Jurkat, Clone E6-1 (cell line): Measurements from ENCODE around the gene ZBTB11.
"Not testable (repeated sequence)": the region's sequence is repeated elsewhere in the genome, so short reads cannot be mapped to it uniquely, and the experiment has no call there.

Experiments
- DNase-seq: peaks from one replicate; pipeline ENCODE4 v3.0.0-alpha.2; 2011; ENCODE audit warnings: low read depth, low spot score
- H3K4me3 ChIP-seq: 2 replicates; pipeline ENCODE4 v1.5.1; 2011; ENCODE audit warnings: mild to moderate bottlenecking, low read length, control low read depth, moderate library complexity

ZBTB11 gene

GRCh38 chr3:101691685-101692671 lies 15.0 kb upstream of the ZBTB11 start:
- H3K4me3 ChIP-seq, DNase-seq: not testable (repeated sequence)

- no peak for DNase-seq
- no peak overlapping the region for H3K4me3 ChIP-seq
Measured at GRCh38 chr3:101690972-101691371, 14.0 kb upstream of the ZBTB11 start.

GRCh38 chr3:101689286-101689685 lies 12.4 kb upstream of the ZBTB11 start:
- H3K4me3 ChIP-seq = no peak overlapping the region
- no peak for DNase-seq

- peak overlapping the region; percentile 98 for H3K4me3 ChIP-seq
- no peak for DNase-seq
Measured at GRCh38 chr3:101687142-101687931, 10.4 kb upstream of the ZBTB11 start.

- no peak for DNase-seq
- peak overlapping the region; percentile 98 for H3K4me3 ChIP-seq
Measured at GRCh38 chr3:101685870-101686307, 9.0 kb upstream of the ZBTB11 start.

GRCh38 chr3:101685050-101685400 lies 8.1 kb upstream of the ZBTB11 start:
- DNase-seq = no peak
- H3K4me3 ChIP-seq = peak overlapping the region; percentile 98

GRCh38 chr3:101680466-101680865 lies 3.5 kb upstream of the ZBTB11 start:
- no peak for DNase-seq
- no peak overlapping the region for H3K4me3 ChIP-seq

GRCh38 chr3:101678837-101679236 lies 1.9 kb upstream of the ZBTB11 start:
- not testable (repeated sequence) for H3K4me3 ChIP-seq, DNase-seq

- DNase-seq = no peak
- peak overlapping the region; percentile 93 for H3K4me3 ChIP-seq
Measured at GRCh38 chr3:101677436-101678286, 729 bp upstream of the ZBTB11 start.

- peak; percentile 91 for DNase-seq
- H3K4me3 ChIP-seq = peak overlapping the region; percentile 93
Measured at GRCh38 chr3:101676216-101676764, 642 bp downstream of the ZBTB11 start.

GRCh38 chr3:101675709-101676215 lies 1.2 kb downstream of the ZBTB11 start:
- H3K4me3 ChIP-seq = peak overlapping the region; percentile 93
- DNase-seq = no peak

- H3K4me3 ChIP-seq = no peak overlapping the region
Measured at GRCh38 chr3:101674518-101674917, 2.4 kb downstream of the ZBTB11 start.

GRCh38 chr3:101673953-101674352 lies 3.0 kb downstream of the ZBTB11 start:
- no peak for DNase-seq
- H3K4me3 ChIP-seq = no peak overlapping the region

More at GRCh38 chr3:101674518-101674917, 2.4 kb downstream of the ZBTB11 start:
- no peak for DNase-seq

- DNase-seq = no peak
- H3K4me3 ChIP-seq = no peak overlapping the region
Measured at GRCh38 chr3:101671014-101671413, 5.9 kb downstream of the ZBTB11 start.

- no peak overlapping the region for H3K4me3 ChIP-seq
- no peak for DNase-seq
Measured at GRCh38 chr3:101667844-101668243, 9.1 kb downstream of the ZBTB11 start.

GRCh38 chr3:101667331-101667730 lies 9.6 kb downstream of the ZBTB11 start:
- H3K4me3 ChIP-seq = no peak overlapping the region

GRCh38 chr3:101665851-101666250 lies 11.1 kb downstream of the ZBTB11 start:
- no peak for DNase-seq
- no peak overlapping the region for H3K4me3 ChIP-seq

More at GRCh38 chr3:101667331-101667730, 9.6 kb downstream of the ZBTB11 start:
- DNase-seq = no peak

- no peak overlapping the region for H3K4me3 ChIP-seq
- no peak for DNase-seq
Measured at GRCh38 chr3:101665357-101665756, 11.6 kb downstream of the ZBTB11 start.

GRCh38 chr3:101660714-101661113 lies 16.2 kb downstream of the ZBTB11 start:
- no peak for DNase-seq
- H3K4me3 ChIP-seq = no peak overlapping the region
